HG02798 (cell line): ENCODE measurements around the gene RXFP3.
"Not testable (repeated sequence)": the region's sequence is repeated elsewhere in the genome, so short reads cannot be mapped to it uniquely, and the experiment has no call there.

ENCODE experiments used
- ATAC-seq: cut with Tn5 transposase; IDR thresholded peaks from one replicate; pipeline ENCODE4 v1.9.1; 2021; ENCODE audit warnings: mild to moderate bottlenecking; ENCODE audit not compliant: unreplicated experiment, poor library complexity

The RXFP3 gene

GRCh38 chr5:33934176-33934575 is 2.0 kb upstream of the RXFP3 start:
- peak; percentile 22 for ATAC-seq

GRCh38 chr5:33936004-33936380 is 194 bp upstream of the RXFP3 start:
- peak; percentile 41 for ATAC-seq

GRCh38 chr5:33937017-33937706 is 976 bp downstream of the RXFP3 start:
- ATAC-seq, result no peak

GRCh38 chr5:33937707-33938506 is 1.7 kb downstream of the RXFP3 start:
- ATAC-seq, result no peak

- ATAC-seq, result no peak
Measured at GRCh38 chr5:33938507-33938796, 2.3 kb downstream of the RXFP3 start.

- no peak for ATAC-seq
Measured at GRCh38 chr5:33938881-33939280, 2.7 kb downstream of the RXFP3 start.

- no peak for ATAC-seq
Measured at GRCh38 chr5:33939556-33940262, 3.5 kb downstream of the RXFP3 start.

- ATAC-seq, result no peak
Measured at GRCh38 chr5:33941090-33941489, 4.9 kb downstream of the RXFP3 start.

- ATAC-seq, result no peak
Measured at GRCh38 chr5:33944543-33945132, 8.5 kb downstream of the RXFP3 start.

- not testable (repeated sequence) for ATAC-seq
Measured at GRCh38 chr5:33952175-33952574, 16.0 kb downstream of the RXFP3 start.

GRCh38 chr5:33957577-33958150 is 21.5 kb downstream of the RXFP3 start:
- no peak for ATAC-seq

- no peak for ATAC-seq
Measured at GRCh38 chr5:33958176-33958575, 22.0 kb downstream of the RXFP3 start.

GRCh38 chr5:33964132-33964700 is 28.0 kb downstream of the RXFP3 start:
- ATAC-seq, result no peak

- no peak for ATAC-seq
Measured at GRCh38 chr5:33966805-33967204, 30.6 kb downstream of the RXFP3 start.

GRCh38 chr5:33968211-33969005 is 32.2 kb downstream of the RXFP3 start:
- no peak for ATAC-seq

- ATAC-seq, result peak; percentile 75
Measured at GRCh38 chr5:33969572-33970452, 33.6 kb downstream of the RXFP3 start.

- peak; percentile 58 for ATAC-seq
Measured at GRCh38 chr5:33973271-33973670, 37.1 kb downstream of the RXFP3 start.

GRCh38 chr5:33975852-33976251 is 39.7 kb downstream of the RXFP3 start:
- no peak for ATAC-seq

- ATAC-seq, result no peak
Measured at GRCh38 chr5:33976307-33976706, 40.1 kb downstream of the RXFP3 start.
